Karpas-422 (cell line): ENCODE data around the gene CACTIN. TPM values are rescaled to one million over a fixed set of nuclear protein-coding genes. Genes with fewer than 3 reads are reported as not detected.
A peak's percentile ranks its signal among the peaks of the same experiment; 100 is the strongest.

ENCODE experiments used
- DNase-seq: peaks from one replicate; pipeline ENCODE4 v3.0.0-alpha.2; 2015
- H2AFZ ChIP-seq: fragments of 200-600 bp; sonication (generic); 2 replicates; pipeline ENCODE4 v1.6.1; 2014; ENCODE audit warnings: antibody characterized with exemption, low read length, mixed read lengths
- H3K27ac ChIP-seq: fragments of 200-600 bp; sonication (generic); 2 replicates; pipeline ENCODE4 v1.5.1; 2014; ENCODE audit warnings: mild to moderate bottlenecking, low read length, moderate library complexity
- H3K27me3 ChIP-seq: fragments of 200-600 bp; sonication (generic); 2 replicates; pipeline ENCODE4 v1.6.1; 2014; ENCODE audit warnings: low read length, mixed read lengths
- H3K36me3 ChIP-seq: fragments of 200-600 bp; sonication (generic); 2 replicates; pipeline ENCODE4 v1.6.1; 2014; ENCODE audit warnings: low read length, mixed read lengths; ENCODE audit not compliant: insufficient read depth
- H3K4me1 ChIP-seq: fragments of 200-600 bp; sonication (generic); 2 replicates; pipeline ENCODE4 v1.6.1; 2014; ENCODE audit warnings: mild to moderate bottlenecking, low read length, mixed read lengths
- H3K4me2 ChIP-seq: fragments of 200-600 bp; sonication (generic); 2 replicates; pipeline ENCODE4 v1.6.1; 2014; ENCODE audit warnings: low read length, low read depth, mild to moderate bottlenecking; ENCODE audit not compliant: poor library complexity, severe bottlenecking
- H3K4me3 ChIP-seq: fragments of 200-600 bp; sonication (generic); 2 replicates; pipeline ENCODE4 v1.5.1; 2014; ENCODE audit warnings: mild to moderate bottlenecking, antibody characterized with exemption, low read length, mixed read lengths
- H3K79me2 ChIP-seq: fragments of 200-600 bp; sonication (generic); 2 replicates; pipeline ENCODE4 v1.6.1; 2014; ENCODE audit warnings: mild to moderate bottlenecking, low read length, mixed read lengths
- H3K9ac ChIP-seq: fragments of 200-600 bp; sonication (generic); 2 replicates; pipeline ENCODE4 v1.6.0; 2014; ENCODE audit warnings: low read length
- H3K9me2 ChIP-seq: fragments of 200-600 bp; sonication (generic), shearing (Covaris generic); replicated peaks from 2 replicates; pipeline ENCODE4 v1.6.0; 2014; ENCODE audit warnings: mild to moderate bottlenecking, low read length, moderate library complexity; ENCODE audit not compliant: insufficient read depth
- H3K9me3 ChIP-seq: fragments of 300-700, 200-600 bp; sonication (generic); 2 replicates; pipeline ENCODE4 v1.6.1; 2014; ENCODE audit warnings: low read length, mixed read lengths
- H4K20me1 ChIP-seq: fragments of 200-600 bp; sonication (generic); 2 replicates; pipeline ENCODE4 v1.6.1; 2014; ENCODE audit warnings: mild to moderate bottlenecking, antibody characterized with exemption, low read length, low read depth; ENCODE audit not compliant: insufficient read depth
- total RNA-seq: library from RNA; depleted of rRNA; stranded (reverse); fragments of >200 nt; shearing (Covaris generic); gene quantifications from 2 replicates; pipeline ENCODE4 v1.2.3, GENCODE V29; 2014; ENCODE audit warnings: low replicate concordance; rRNA removed

Gene CACTIN
- 9.5 and 24.8 TPM in 2 replicates for total RNA-seq

DNA sequence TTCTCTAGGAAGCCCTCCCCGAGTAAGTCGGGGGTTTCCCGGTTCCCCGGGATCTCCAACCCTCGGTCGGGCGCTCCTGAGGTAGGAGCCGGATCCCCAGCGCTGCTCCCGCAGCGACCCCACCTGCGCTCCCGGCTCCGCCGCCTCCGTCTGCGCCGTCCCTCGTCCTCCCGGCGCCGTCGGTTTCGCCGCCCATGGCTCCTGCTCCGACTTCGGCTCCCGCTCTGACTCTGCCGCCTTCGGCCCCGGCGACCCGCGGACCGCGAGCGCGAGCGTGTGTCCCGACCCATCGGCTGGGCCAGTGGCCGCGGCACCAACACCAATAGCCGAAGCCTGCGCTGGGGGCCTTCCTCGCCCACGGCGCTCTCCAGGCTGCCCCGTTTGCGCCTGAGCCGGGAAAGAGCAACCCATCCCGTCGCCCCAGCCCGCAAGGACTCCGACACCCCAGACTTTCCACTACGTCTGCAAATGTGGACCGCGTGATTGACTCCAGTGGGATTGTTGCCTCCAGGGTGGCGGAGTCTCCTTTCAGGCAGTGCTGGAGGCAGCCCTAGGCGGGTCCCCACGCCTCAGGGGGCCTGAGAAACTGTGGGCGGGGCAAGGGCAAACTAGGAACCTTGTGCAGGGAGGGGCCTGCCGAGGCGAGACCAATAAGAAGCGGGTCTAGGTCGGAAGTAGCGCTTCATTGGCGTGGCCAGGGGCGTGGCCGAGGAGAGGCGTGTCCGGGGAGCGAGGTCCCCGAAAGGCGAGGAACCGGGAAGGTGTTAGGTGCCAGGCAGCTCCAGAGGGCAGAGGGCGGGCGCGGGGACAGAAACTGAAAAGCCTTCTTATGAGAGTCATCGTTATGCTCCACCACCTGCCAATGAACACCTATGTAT, at the start of gene CACTIN:
Gene CACTIN (minus strand): TSS at position 318 of the 878 bp plus-strand sequence. CDS start 28 bp downstream, at position 290.
- Histone ChIP-seq H3K9me2 (no peaks in the 10 kb centered on the region), H3K36me3 (no peaks in the 10 kb centered on the region), H3K4me2 (peak within 1 kb of the TSS; percentile 87), H3K4me1 (peaks cover 18% of the 10 kb centered on the region), H3K9ac (peak within 1 kb of the TSS; percentile 91), H3K9me3 (no peaks in the 10 kb centered on the region), H2AFZ (no peak within 1 kb of the TSS), H3K27ac (peak within 1 kb of the TSS; percentile 54), H3K79me2 (peaks cover 30% of the 10 kb centered on the region), H3K27me3 (no peaks in the 10 kb centered on the region), H3K4me3 (peak within 1 kb of the TSS; percentile 98), H4K20me1 (peaks cover 17% of the 10 kb centered on the region; the same call in 1 of the 2 replicates)
- DNase-seq, result peak; percentile 100

DNA sequence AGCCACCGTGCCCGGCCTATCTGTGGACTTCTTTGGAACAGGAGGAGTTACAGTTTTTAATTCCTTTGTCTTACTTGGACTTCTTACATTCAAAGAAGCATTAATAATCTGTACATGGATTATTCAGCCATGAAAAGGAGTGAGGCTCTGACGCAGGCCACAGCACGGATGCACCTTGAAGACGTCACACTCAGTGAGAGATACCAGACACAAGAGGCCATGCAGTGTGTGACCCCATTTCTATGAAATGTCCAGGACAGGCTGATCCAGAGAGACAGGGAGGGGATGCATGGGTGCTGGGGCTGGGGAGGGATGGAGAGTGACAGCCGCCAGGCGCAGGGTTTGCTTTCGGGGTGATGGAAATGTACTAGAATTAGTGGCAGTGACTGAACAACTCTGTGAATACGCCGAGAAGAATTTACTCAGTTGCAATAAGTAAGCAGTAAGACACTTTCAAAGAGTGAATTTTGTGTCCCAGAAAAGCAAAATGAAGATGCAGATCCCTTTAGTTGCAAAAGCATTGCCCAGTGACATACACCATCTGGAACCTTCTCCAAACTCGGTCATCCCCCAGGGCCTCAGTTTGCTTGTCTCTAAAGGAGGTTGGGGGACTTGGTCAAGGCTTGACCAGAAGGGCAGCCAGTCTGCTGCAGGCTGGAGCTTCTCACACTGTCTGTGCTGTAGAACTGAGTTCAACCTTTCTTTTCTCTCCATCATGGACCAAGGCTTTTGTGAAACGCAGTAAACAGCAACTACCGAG, 48.4 kb upstream of the CACTIN start:
- Histone ChIP-seq H4K20me1 (peaks cover 35% of the 10 kb centered on the region; the same call in 1 of the 2 replicates), H3K36me3 (no peaks in the 10 kb centered on the region), H3K9ac (no peak overlapping the region), H3K27ac (no peak overlapping the region), H3K4me3 (no peak overlapping the region), H3K27me3 (no peaks in the 10 kb centered on the region), H3K79me2 (no peaks in the 10 kb centered on the region), H3K9me2 (no peaks in the 10 kb centered on the region), H3K9me3 (no peaks in the 10 kb centered on the region; the same call in 1 of the 2 replicates), H3K4me2 (no peak overlapping the region), H3K4me1 (peaks cover 18% of the 10 kb centered on the region), H2AFZ (no peak overlapping the region)
- DNase-seq, result no peak

DNA sequence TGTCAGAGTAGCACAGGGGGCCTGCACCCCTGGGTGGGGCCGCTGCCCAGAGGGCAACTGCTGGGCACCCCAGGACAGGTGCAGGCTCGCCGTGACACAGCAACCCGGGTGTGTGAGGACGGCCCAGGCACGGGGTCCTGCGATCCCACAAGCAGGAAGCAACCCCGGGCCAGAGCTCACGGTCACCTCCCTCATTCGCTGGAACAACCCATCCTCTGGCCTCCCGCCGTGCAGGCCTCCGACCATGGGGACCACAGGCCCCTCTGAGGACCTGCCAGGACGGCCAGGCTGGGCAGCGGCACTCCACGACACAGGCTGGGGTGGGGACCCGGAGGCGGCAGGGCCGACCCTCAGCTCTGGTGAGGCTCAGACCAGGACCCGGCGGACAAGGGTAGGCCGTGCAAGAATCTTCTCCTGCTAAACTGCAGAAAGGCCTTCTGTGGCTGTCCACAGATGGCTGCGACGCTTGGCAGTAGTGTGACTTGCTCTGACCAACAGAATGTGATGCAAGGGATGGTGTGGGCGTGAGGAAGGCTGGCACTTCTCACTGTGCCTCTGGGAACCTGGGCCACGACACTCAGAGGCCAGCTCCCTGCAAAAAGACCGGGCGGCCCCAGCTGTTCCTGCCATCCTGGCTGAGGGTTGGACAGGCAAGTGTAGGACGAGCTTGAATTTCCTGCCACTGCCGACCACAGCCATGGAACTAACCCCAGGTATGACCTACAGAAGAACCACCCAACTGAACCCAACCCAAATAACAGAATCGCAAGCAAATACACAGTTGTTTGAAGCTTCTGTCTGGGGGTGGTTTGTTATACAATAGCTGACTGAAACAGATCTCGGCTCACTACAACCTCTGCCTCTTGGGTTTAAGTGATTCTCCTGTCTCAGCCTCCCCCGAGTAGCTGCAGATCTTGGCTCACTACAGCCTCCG, 47.2 kb upstream of the CACTIN start:
- no peak overlapping the region for H3K27ac ChIP-seq
- H3K79me2 ChIP-seq, result no peaks in the 10 kb centered on the region
- no peak overlapping the region for H3K4me2 ChIP-seq
- H4K20me1 ChIP-seq, result peaks cover 37% of the 10 kb centered on the region; the same call in 1 of the 2 replicates
- H3K36me3 ChIP-seq, result no peaks in the 10 kb centered on the region
- peaks cover 18% of the 10 kb centered on the region for H3K4me1 ChIP-seq
- no peaks in the 10 kb centered on the region for H3K27me3 ChIP-seq
- H3K9me2 ChIP-seq, result no peaks in the 10 kb centered on the region
- no peaks in the 10 kb centered on the region; the same call in 1 of the 2 replicates for H3K9me3 ChIP-seq
- H2AFZ ChIP-seq, result no peak overlapping the region
- no peak overlapping the region for H3K9ac ChIP-seq
- no peak overlapping the region for H3K4me3 ChIP-seq
- DNase-seq, result no peak

DNA sequence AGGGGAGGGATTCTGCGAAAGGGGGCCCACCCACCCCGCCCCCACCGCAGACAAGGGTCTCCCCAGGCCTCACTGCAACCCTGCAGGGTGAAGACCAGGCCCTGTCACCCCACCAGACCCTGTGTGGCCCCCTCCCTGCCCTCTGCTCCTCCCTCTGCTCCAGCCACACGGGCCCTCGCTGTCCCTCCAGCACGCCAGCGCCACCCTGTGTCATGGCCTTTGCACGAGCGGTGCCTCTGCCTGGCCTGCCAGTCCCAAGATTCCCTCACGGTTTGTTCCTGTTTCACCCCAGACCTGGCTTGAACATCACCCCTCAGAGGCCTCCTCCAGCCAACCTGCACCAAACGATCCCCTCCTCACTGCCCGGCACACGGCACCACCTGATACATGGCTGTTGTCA, 46.4 kb upstream of the CACTIN start:
- Histone ChIP-seq H2AFZ (no peak overlapping the region), H3K4me2 (no peak overlapping the region), H3K79me2 (no peaks in the 10 kb centered on the region), H3K9me3 (no peaks in the 10 kb centered on the region; the same call in 1 of the 2 replicates), H3K27ac (no peak overlapping the region), H3K9me2 (no peaks in the 10 kb centered on the region), H3K4me3 (no peak overlapping the region), H3K36me3 (no peaks in the 10 kb centered on the region), H4K20me1 (peaks cover 45% of the 10 kb centered on the region; the same call in 1 of the 2 replicates), H3K27me3 (no peaks in the 10 kb centered on the region), H3K4me1 (peaks cover 18% of the 10 kb centered on the region), H3K9ac (no peak overlapping the region)
- DNase-seq, result no peak

DNA sequence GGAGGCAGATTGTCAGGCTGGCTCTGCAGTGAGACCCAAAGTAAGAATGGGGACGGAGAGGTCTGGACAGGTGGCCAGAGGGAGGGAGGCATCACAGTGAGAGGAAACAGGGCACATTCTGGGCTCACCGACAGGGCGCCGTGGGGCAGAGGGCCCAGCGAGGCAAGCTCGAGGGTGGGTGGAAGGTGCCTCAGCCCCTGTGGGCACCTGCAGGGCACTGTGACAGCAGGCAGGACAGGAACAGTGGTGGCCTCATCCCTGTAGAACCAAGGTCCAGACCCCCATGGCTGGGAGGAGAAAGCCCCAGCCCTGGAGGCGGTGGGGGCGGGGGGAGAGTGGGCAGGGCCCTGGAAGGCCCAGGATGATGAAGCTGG, 46.0 kb upstream of the CACTIN start:
- no peak overlapping the region for H3K9ac ChIP-seq
- no peak overlapping the region for H3K4me2 ChIP-seq
- peaks cover 18% of the 10 kb centered on the region for H3K4me1 ChIP-seq
- DNase-seq, result no peak
- H3K27ac ChIP-seq, result no peak overlapping the region
- H3K79me2 ChIP-seq, result no peaks in the 10 kb centered on the region
- no peaks in the 10 kb centered on the region for H3K9me2 ChIP-seq
- no peaks in the 10 kb centered on the region for H3K27me3 ChIP-seq
- no peaks in the 10 kb centered on the region; the same call in 1 of the 2 replicates for H3K9me3 ChIP-seq
- no peak overlapping the region for H2AFZ ChIP-seq
- peaks cover 47% of the 10 kb centered on the region; the same call in 1 of the 2 replicates for H4K20me1 ChIP-seq
- H3K4me3 ChIP-seq, result no peak overlapping the region
- no peaks in the 10 kb centered on the region for H3K36me3 ChIP-seq

DNA sequence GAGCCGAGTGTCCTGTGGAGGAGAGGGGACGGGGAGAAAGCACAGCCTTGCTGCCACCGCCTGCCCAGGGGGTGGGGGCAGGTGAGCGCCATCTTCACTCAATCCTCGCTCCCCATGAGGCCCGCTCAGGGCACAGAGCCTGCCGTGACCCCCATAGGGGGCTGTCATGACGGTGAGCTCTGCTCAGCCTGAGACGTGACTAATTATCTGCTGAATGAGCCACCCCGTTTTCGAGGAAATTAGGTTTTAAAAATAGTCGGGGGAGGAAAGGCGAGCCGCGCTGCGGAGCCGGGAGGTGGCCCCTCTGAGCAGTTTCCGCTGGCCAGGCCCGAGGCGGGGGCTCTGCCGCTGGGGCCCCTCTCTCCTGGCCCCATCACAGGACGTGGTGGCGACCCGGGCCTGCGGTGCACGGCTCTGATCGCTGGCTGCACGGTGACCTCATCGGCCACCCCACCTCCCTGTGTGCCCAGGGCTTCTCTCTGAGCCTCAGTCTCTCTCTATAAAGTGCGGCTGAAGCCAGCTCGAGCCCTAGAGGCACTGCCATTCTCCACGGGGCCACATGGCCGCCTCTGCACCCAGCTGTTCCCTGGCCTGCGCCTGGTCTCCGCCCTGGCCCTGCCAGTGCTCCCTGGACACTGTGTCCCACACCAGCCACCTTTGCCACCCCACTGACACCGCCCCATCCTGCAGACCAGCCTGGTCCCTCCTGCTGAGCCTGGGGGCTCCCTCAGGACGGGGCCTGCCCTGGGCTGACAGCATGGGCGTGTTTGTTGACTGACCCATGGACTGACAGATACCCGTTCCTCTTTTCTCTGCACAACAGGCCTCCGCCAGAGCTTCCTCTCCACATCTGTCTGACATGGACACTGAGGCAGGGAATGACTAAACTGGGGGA, 45.3 kb upstream of the CACTIN start:
- Histone ChIP-seq H3K4me3 (no peak overlapping the region), H3K36me3 (no peaks in the 10 kb centered on the region), H4K20me1 (peaks cover 47% of the 10 kb centered on the region; the same call in 1 of the 2 replicates), H2AFZ (no peak overlapping the region), H3K4me2 (peak overlapping the region; percentile 11), H3K9me2 (no peaks in the 10 kb centered on the region), H3K9me3 (no peaks in the 10 kb centered on the region; the same call in 1 of the 2 replicates), H3K4me1 (peaks cover 18% of the 10 kb centered on the region), H3K27me3 (no peaks in the 10 kb centered on the region), H3K79me2 (no peaks in the 10 kb centered on the region), H3K27ac (no peak overlapping the region), H3K9ac (no peak overlapping the region)
- DNase-seq, result peak; percentile 71
